SJCRH30 (cell line): Measurements from ENCODE around the gene XXYLT1. TPM values are rescaled to one million over a fixed set of nuclear protein-coding genes. Genes with fewer than 3 reads are reported as not detected.
A peak's percentile ranks its signal among the peaks of the same experiment; 100 is the strongest.

Experiments
- DNase-seq, 2 experiments: peaks; one replicate each; pipeline ENCODE4 v3.0.0-alpha.2; 2015 to 2020
- H3K27ac ChIP-seq: fragments of 250-450 bp; sonication (Bioruptor Pico); 2 replicates; pipeline ENCODE4 v1.5.1; 2020; ENCODE audit warnings: mild to moderate bottlenecking, moderate library complexity
- H3K27me3 ChIP-seq: fragments of 250-450 bp; sonication (Bioruptor Pico); 2 replicates; pipeline ENCODE4 v1.5.1; 2020; ENCODE audit warnings: mild to moderate bottlenecking, moderate library complexity
- H3K36me3 ChIP-seq: fragments of 250-450 bp; sonication (Bioruptor Pico); 2 replicates; pipeline ENCODE4 v1.5.1; 2020; ENCODE audit warnings: mild to moderate bottlenecking, moderate library complexity
- H3K4me1 ChIP-seq: fragments of 250-450 bp; sonication (Bioruptor Pico); 2 replicates; pipeline ENCODE4 v1.5.1; 2020; ENCODE audit warnings: mild to moderate bottlenecking, moderate library complexity
- H3K4me3 ChIP-seq: fragments of 250-450 bp; sonication (Bioruptor Pico); 2 replicates; pipeline ENCODE4 v1.5.1; 2020; ENCODE audit warnings: mild to moderate bottlenecking, moderate library complexity
- H3K9me3 ChIP-seq: fragments of 250-450 bp; sonication (Bioruptor Pico); replicated peaks from 2 replicates; pipeline ENCODE4 v1.5.1; 2020; ENCODE audit warnings: mild to moderate bottlenecking, moderate library complexity
- total RNA-seq: library from RNA; depleted of rRNA; stranded (reverse); fragments of >200 nt; shearing (Covaris generic); gene quantifications from 2 replicates; pipeline ENCODE4 v1.2.3, GENCODE V29; 2014

The XXYLT1 gene
- total RNA-seq, 1 experiment from 2014 or later = 18.8 TPM

DNA sequence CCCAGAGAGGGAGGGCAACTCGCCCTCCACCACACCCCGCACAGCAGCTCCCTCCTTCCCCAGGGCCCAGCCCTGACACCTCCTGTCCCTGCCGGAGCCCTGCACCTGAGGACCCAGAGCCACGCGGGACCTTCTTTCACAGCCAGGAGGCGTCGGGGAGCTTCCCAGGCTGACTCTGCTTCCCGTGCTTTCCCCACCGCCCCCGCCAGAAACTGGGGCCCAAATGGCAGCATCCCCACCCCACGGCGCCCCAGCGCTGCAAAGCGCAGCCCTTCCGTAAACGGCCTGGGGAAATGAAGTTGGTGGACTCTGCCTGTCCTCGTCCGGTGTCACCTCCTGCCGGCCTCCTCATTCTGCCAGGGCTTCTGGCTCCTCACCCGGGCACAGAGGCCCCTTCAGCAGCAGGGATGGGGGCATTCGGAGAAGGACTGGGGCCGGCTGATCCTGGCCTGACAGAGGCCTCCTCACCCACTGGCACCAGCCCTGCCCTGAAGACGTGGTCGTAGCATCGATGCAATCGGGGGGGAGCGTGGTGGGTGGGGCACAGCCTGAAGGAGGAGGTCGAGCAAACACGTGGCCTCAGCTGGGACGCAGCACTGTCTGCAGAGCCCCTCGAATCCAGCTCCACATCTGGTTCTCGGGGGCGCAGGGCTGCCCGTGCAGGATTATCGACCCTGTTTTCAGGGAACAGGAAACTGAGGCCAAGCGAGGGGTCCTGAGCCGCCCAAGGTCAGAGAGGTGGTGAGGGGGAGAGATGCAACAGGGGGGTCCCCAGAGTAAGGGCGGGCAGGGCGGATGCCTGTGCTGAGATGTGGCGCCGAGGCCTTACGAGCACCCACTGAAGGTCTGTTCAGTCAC, 235.4 kb downstream of the XXYLT1 start:
- DNase-seq = no peak
- Histone ChIP-seq H3K27me3 (no peaks in the 10 kb centered on the region), H3K27ac (no peak overlapping the region), H3K4me1 (no peaks in the 10 kb centered on the region), H3K9me3 (no peaks in the 10 kb centered on the region), H3K4me3 (no peak overlapping the region), H3K36me3 (no peaks in the 10 kb centered on the region)

DNA sequence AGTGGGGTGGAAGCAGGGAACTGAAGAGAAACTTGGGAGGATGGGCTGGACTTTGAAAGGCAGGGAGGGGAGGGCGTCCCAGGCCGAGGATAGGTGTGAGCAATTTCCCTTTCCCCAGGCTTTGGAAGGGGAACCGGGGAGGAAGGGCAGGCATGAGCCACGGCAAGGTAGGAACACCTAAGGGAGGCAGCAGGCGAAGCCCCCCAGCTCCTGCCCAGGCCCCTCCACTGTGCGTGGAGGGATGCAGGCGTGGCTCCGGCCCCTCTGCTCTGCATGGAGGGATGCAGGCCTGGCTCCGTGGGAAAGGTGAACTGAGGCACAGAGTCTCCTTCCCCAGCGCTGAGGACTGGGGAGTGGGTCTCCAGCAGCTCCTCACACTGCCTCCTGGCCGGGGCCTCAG, 236.4 kb downstream of the XXYLT1 start:
- no peak for DNase-seq
- H3K27ac ChIP-seq = no peak overlapping the region
- H3K4me1 ChIP-seq = no peaks in the 10 kb centered on the region

DNA sequence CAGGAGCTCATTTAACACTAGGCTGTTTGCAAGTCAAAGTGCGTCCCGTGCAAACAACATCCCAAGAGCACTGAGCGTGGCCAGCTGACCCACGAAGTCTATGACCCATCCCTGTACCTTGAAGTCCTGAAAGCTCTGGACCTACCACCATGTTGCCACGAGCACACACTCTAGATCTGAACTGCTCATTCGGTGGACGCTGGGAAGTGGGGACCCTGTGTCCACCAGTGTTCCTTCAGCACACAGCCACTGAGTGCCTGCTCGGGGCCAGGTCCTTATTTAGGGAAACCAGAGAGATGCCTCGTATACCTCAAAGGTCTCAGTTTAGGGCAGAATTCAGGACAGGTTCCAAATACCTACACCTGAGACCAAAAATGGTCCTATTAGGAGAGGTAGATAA, 236.9 kb downstream of the XXYLT1 start:
- Histone ChIP-seq H3K4me3 (no peak overlapping the region), H3K36me3 (no peaks in the 10 kb centered on the region), H3K9me3 (no peaks in the 10 kb centered on the region), H3K27me3 (no peaks in the 10 kb centered on the region), H3K27ac (no peak overlapping the region), H3K4me1 (no peaks in the 10 kb centered on the region)
- no peak for DNase-seq

More for the DNA sequence above, 236.4 kb downstream of the XXYLT1 start:
- Histone ChIP-seq H3K27me3 (no peaks in the 10 kb centered on the region), H3K4me3 (no peak overlapping the region), H3K36me3 (no peaks in the 10 kb centered on the region), H3K9me3 (no peaks in the 10 kb centered on the region)

DNA sequence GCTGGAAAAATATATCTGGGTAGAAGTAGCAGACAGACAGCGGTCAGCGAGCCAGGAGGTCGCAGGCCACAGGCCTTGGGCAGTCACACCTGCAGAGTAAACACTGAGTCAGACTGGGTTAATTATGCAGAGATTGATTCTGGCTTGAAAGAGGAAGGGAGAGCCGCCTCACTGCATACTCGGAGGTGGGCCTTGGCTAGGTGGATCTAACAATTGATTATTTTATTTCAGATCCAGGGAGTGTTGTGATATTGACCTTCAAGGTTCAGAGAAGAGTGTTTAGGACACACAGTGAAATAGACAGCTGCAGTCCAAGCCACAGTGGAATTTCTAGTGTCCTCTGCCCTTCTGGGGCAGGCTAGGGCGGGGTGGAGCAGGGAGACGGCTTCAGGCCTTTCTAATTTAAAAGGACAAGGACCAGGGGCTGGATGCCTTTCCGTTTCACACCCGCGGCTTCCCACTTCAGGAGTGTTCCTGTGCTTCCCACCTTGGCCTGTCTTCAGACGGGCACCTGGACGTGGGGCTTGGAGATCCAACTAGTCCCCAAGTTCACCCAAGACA, 237.3 kb downstream of the XXYLT1 start:
- DNase-seq = no peak
- Histone ChIP-seq H3K4me1 (no peaks in the 10 kb centered on the region), H3K36me3 (no peaks in the 10 kb centered on the region), H3K4me3 (no peak overlapping the region), H3K27me3 (no peaks in the 10 kb centered on the region), H3K9me3 (no peaks in the 10 kb centered on the region), H3K27ac (no peak overlapping the region)

DNA sequence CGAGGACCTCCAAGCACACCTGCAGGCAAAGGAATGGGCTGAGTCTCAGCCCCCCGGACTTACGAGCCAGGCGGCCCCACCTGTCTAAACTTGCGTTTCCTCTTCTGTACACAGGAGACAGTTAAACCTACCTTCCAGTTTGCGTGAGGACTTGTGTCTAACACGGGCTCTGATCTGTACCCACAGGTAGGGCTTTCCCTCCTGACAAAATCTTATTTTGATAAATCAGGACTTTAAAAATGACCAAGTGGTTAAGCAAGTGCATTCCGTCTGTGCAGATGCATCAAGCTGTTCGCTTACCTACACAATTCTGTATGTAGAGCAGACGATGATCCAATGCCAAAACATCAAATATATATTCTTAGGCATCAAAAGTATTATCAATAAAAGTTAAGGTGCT, 238.0 kb downstream of the XXYLT1 start:
- H3K9me3 ChIP-seq = no peaks in the 10 kb centered on the region
- no peaks in the 10 kb centered on the region for H3K4me1 ChIP-seq
- H3K27ac ChIP-seq = no peak overlapping the region
- no peaks in the 10 kb centered on the region for H3K27me3 ChIP-seq
- H3K36me3 ChIP-seq = no peaks in the 10 kb centered on the region
- H3K4me3 ChIP-seq = no peak overlapping the region
- DNase-seq = no peak

DNA sequence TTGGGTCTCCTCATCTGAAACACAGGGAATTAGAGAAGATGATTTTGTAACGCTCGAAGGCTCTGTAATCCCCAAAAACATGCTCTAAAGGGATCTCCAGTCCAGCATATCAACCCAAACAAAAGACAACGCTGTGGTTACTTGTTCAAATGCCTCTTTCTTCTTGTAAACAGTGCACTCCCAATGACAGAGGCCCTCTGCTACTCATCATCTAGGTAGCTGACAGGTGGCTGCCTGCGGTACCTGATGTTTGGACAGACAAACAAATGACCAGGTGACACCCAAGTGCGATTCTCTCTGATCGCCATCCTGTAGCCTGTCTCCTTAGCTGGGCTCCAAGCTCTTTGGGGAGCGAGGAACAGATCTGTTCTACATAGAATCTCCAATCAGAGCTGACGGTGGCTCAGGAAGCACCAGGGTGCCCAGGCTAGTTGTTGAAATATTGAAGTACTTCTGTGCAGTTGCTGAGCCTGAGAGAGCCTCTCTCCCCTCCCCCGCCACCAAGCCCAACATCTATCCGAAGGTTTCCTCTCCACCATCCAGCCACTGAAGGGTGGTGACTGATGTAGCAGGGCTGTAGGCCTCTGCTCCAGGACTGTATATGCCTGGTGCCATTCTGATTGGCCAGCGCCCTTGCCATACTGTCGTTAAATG, 238.7 kb downstream of the XXYLT1 start:
- H3K27ac ChIP-seq = no peak overlapping the region

DNA sequence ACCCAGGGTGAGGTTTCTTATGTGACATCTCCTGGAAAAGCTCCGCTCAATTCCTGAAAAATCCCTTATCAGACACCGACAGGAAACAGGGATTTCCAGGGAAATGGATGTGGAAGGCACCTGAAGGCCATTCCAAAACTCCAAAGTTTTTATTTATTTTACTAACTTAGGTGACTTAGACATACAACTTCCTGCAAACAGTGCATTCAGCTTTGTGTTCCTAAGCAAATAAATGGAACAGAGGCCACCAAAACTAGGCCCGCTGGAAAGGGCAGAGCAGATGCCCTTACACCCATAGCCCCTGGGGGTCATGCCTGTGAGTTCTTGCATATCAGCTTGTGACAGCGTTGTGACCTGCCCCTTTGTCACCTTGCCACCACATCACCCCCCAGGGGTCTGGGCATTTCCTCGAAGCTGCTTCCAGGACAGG, 239.4 kb downstream of the XXYLT1 start:
- Histone ChIP-seq H3K4me3 (no peak overlapping the region), H3K27ac (no peak overlapping the region), H3K4me1 (no peaks in the 10 kb centered on the region), H3K36me3 (no peaks in the 10 kb centered on the region), H3K9me3 (no peaks in the 10 kb centered on the region), H3K27me3 (no peaks in the 10 kb centered on the region)
- no peak for DNase-seq

More for the DNA sequence above, 238.7 kb downstream of the XXYLT1 start:
- Histone ChIP-seq H3K4me3 (no peak overlapping the region), H3K27me3 (no peaks in the 10 kb centered on the region), H3K4me1 (no peaks in the 10 kb centered on the region), H3K36me3 (no peaks in the 10 kb centered on the region), H3K9me3 (no peaks in the 10 kb centered on the region)
- no peak for DNase-seq

DNA sequence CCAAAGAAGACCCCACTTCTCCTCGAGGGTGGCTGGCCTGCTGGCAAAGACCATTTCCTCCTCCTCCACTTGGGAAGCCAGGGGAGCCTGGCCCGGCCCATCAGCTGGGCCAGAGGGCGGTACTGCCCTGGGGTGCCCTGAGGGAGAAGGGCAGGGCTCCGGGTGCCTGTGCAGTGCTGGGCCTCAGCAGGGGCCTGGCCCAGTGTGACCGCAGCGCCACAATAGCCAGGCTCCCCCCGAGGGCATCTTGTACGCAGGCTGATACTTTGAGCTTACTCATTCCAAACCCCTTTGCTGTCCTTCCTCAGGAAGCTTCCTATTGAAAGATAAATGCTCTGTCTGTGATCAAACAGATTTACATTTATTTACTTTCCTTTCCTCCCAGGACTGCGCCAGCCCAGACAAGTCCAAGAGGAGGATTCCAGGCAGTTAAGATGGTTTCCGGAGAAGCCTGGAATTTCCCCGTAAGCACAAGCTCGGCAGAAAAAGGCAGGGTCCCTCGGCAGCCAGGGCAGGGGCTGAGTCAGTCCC, 240.1 kb downstream of the XXYLT1 start:
- Histone ChIP-seq H3K4me3 (no peak overlapping the region), H3K27ac (no peak overlapping the region), H3K27me3 (no peaks in the 10 kb centered on the region), H3K9me3 (no peaks in the 10 kb centered on the region), H3K4me1 (no peaks in the 10 kb centered on the region), H3K36me3 (no peaks in the 10 kb centered on the region)
- DNase-seq = peak in 1 of 2 experiments; percentile 28

DNA sequence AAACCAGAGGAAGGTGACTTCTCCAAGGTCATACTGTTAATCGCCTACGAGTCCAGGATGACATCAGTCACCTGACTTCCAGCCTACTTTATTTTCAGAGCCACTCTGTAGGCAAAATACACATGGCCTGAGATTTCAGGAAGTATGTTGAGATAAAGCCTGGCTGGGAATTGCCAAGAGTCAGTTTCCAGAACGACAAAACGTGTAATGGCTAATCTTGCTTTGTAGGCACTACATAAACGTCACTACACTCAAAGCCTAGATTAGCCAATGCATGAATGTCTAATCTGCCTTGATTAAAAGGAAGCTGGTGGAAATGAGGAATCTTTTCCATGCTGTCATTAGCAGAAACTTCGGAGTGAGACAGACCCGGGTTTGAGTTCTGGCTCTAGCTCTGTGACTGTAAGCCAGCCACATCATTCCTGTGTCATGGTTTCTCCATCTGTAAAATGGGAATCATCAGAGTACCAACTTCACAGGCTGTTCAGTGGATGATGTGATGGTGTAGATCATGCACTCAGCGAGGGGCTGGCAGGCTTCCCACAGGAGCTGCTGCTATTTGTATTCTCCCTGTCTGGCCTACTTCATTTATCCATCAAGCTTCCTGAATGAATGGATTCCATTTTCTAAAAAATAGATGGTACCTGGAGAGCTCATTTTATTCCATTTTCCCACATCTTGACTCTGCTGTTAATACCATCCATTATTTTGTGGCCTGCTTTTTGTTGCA, 241.9 kb downstream of the XXYLT1 start:
- no peaks in the 10 kb centered on the region; the same call in 1 of the 2 replicates for H3K9me3 ChIP-seq
- H3K4me3 ChIP-seq = no peak overlapping the region
- DNase-seq = no peak

DNA sequence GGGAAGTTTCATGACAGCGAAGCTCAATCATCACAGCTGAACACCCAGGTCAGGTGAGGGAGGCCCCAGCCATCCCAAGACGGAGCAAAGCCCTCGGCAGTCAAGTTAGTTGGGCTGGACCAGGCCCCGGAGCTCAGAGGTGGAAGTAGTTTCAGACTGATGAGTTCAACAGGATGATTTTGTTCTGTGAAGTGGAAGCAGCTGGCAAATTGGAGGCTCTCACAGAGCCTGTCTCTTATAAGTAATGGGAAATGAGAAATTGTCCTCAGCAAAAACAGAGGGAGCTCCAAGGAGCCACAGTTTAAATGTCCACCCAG, 245.1 kb downstream of the XXYLT1 start:
- no peak for DNase-seq
- Histone ChIP-seq H3K27ac (no peak overlapping the region), H3K36me3 (no peaks in the 10 kb centered on the region), H3K27me3 (no peaks in the 10 kb centered on the region; the same call in 1 of the 2 replicates), H3K9me3 (no peaks in the 10 kb centered on the region; the same call in 1 of the 2 replicates), H3K4me1 (no peaks in the 10 kb centered on the region), H3K4me3 (no peak overlapping the region)

More for the DNA sequence above, 241.9 kb downstream of the XXYLT1 start:
- Histone ChIP-seq H3K27me3 (no peaks in the 10 kb centered on the region), H3K4me1 (no peaks in the 10 kb centered on the region), H3K27ac (no peak overlapping the region), H3K36me3 (no peaks in the 10 kb centered on the region)

DNA sequence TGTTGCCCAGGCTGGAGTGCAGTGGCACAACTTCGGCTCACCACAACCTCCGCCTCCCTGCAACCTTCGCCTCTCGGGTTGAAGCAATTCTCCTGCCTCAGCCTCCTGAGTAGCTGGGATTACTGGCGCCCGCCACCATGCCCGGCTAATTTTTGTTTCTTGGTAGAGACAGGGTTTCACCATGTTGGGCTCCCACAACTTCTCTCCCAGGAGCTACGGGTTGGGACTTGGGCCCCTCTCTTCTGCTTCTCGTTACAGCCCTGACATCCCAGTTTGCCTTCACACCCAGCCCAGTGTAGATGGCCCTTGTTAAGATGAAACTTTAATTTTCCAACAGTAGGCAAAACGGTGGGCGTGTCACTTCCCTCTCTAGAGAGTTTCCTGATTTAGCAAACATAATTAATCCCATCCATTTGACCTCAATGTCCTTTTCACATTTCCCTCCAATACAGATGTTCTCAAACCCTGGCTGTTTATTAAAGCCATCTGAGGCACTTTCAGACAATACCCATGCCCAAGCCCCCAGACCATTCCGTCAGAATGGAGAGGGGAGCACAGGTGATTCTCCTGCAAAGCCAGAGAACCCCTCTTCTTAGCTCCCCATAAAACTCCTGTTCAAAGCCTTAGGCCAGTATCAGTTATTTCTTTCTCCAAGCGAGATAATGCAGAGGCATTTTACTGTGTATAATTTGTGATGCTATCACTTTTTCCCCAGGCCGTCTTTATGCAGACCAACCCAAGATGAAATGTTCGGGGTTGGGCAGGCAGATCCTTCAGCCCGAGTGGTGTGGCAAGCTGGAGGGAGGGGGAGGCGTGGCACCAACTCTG, 245.7 kb downstream of the XXYLT1 start:
- Histone ChIP-seq H3K9me3 (no peaks in the 10 kb centered on the region; the same call in 1 of the 2 replicates), H3K27me3 (no peaks in the 10 kb centered on the region; the same call in 1 of the 2 replicates), H3K27ac (no peak overlapping the region), H3K36me3 (no peaks in the 10 kb centered on the region), H3K4me1 (no peaks in the 10 kb centered on the region), H3K4me3 (no peak overlapping the region)
- no peak for DNase-seq

DNA sequence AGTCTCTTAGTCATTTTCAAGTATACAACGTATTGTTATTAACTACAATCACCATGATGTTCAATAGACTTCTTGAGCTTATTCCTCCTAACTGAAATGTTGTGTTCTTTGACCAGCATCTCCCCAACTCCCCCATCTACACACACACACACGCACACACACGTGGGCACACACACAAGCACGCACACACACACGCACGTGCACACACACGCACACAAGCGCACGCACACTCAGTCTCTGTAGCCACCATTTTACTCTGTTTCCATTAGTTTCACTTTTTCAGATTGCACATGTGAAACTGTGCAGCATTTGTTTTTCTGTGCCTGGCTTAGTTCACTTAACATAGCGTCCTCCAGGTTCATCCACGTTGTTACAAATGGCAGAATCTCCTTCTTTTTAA, 247.0 kb downstream of the XXYLT1 start:
- Histone ChIP-seq H3K27me3 (no peaks in the 10 kb centered on the region; the same call in 1 of the 2 replicates), H3K36me3 (no peaks in the 10 kb centered on the region), H3K27ac (no peak overlapping the region), H3K9me3 (no peaks in the 10 kb centered on the region; the same call in 1 of the 2 replicates), H3K4me3 (no peak overlapping the region), H3K4me1 (no peaks in the 10 kb centered on the region)
- DNase-seq = no peak

DNA sequence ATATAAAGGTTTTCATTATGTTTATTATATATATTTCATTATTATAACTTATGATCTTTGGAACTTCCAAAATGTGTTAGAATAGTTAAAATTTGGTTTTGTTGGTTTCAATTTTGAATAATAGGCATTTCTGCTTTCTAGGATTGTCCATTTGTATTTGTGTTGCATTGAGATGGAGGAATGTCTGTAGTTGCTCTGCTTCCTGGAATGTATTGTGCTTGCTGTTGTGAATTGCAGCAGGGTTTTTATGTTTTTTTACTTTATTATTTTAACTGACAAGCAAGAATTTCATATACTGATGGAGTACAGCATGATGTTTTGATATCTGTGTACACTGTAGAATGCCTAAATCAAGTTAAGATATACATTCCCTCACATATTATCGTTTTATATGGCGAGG, 247.4 kb downstream of the XXYLT1 start:
- H3K27me3 ChIP-seq = no peaks in the 10 kb centered on the region; the same call in 1 of the 2 replicates
- H3K36me3 ChIP-seq = no peaks in the 10 kb centered on the region
- H3K4me1 ChIP-seq = no peaks in the 10 kb centered on the region
- no peak overlapping the region for H3K4me3 ChIP-seq
- DNase-seq = no peak
- H3K9me3 ChIP-seq = no peaks in the 10 kb centered on the region; the same call in 1 of the 2 replicates
- no peak overlapping the region for H3K27ac ChIP-seq

DNA sequence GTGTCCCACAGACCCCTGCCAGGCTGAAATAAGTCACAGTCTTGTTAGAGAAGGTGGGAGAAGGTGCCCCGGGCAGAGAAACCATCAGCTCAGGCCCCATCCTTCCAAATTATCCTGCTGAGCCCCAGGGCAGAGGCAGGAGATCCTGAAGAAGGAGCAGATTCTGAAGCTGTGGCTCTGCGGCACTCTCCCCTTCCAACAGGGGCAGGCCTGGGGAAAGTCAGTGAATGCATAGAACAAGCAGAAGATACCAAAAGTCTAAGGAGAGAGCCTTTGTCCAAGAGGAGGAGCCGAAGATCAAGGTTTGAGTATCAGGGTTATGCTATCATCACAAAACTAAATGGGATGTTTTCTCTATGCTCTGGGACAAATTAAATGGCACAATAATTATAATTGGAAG, 249.3 kb downstream of the XXYLT1 start:
- no peaks in the 10 kb centered on the region for H3K36me3 ChIP-seq
- no peaks in the 10 kb centered on the region for H3K4me1 ChIP-seq
- no peaks in the 10 kb centered on the region; the same call in 1 of the 2 replicates for H3K27me3 ChIP-seq
- no peak for DNase-seq
- no peak overlapping the region for H3K27ac ChIP-seq
- H3K4me3 ChIP-seq = no peak overlapping the region
- H3K9me3 ChIP-seq = no peaks in the 10 kb centered on the region; the same call in 1 of the 2 replicates
